HL-60/S4 treated with retinoic acid at 250 ng/mL for 4 days and 3 days (cell line): ENCODE data around the gene SERHL2.
"Not testable (repeated sequence)": the region's sequence is repeated elsewhere in the genome, so short reads cannot be mapped to it uniquely, and the experiment has no call there.

Experiments
- in situ Hi-C: fragments of 300-500 bp; cut with MboI; formaldehyde crosslinking; loops from 2 replicates; pipeline ENCODE4 v1.7.0; 2022; ENCODE audit warnings: low sequenced_read_pairs

SERHL2 gene

DNA sequence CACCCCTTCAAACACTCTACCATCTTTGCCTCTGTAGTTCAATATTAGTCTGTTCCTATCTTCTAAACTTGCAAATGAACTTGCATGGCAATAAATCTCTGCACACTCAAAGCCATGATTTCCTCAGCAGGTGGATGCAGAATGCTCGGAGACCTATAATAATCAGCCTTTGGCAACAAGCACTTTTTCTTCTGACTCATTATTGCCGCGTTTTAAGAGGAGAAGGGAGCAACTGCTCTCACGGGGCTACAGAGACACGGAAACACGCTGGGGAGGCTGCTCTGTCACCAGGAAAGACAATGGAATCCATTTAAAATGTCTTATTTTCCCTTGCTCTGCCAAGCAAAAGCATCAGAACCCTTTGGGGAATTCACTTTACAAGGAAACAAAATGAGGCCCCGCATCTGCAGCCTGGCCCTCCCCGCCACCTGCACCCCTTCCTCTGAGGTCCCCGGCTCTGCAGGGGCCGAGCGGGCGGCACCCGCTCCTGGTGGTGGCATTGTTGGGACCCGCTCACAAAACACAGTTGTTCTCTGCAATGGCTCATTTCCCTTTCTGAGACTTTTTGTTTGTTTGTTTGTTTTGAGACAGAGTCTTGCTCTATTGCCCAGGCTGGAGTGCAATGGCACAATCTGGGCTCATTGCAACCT is 18.5 kb upstream of the SERHL2 start:
- in situ Hi-C loops: not testable (repeated sequence)

- in situ Hi-C loops: no loop called here
Observed at GRCh38 chr22:42536166-42536565, 17.6 kb upstream of the SERHL2 start.

- in situ Hi-C loops: not testable (repeated sequence)
Observed at GRCh38 chr22:42536634-42537033, 17.1 kb upstream of the SERHL2 start.

- in situ Hi-C loops: not testable (repeated sequence)
Observed at GRCh38 chr22:42537199-42537831, 16.4 kb upstream of the SERHL2 start.

DNA sequence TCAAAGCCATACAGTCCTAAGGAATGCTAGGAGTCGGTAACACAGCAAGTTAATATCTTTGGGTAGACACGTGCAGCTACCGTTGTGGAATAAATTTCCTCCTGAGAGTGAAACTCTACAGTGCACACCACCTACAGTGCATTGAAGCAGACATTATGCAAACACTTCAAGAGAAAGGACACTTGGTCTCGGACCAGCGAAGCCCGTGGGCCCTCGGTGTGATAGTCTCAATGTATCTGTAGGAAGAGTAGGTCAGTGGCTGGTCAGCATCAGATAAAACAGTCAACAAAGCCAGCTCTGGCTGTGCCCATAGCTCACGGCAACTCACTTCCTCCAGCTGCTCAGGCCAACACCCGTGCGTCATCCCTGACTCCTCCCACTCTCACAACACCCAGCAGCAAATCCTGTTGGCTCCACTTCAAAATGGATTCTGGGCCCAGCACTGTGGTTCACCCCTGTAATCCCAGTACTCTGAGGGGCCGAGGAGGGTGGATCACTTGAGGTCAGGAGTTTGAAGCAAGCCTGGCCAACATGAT is 14.5 kb upstream of the SERHL2 start:
- in situ Hi-C loops: not testable (repeated sequence)

DNA sequence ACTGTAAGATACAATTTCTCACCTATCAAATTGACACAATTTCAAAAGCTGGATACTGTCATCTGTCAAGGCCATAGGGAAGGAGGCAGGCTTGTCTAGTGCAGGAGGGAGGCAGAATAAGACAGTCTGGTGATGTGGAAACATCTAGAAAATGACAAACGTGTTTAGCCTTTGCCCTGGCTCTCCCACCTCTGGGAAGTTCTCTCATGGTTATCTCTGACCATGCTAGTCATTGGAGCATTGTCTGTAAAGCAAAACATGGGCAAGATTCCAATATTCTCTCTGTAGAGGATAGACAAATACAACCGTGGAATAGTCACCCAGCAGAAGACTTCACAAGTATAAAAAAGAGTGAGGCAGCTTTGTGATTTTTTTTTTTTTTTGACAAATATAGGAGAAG is 9.1 kb upstream of the SERHL2 start:
- in situ Hi-C loops: no loop called here

- in situ Hi-C loops: no loop called here
Observed at GRCh38 chr22:42547562-42547961, 6.2 kb upstream of the SERHL2 start.

GRCh38 chr22:42548126-42548525 is 5.6 kb upstream of the SERHL2 start:
- in situ Hi-C loops: not testable (repeated sequence)

DNA sequence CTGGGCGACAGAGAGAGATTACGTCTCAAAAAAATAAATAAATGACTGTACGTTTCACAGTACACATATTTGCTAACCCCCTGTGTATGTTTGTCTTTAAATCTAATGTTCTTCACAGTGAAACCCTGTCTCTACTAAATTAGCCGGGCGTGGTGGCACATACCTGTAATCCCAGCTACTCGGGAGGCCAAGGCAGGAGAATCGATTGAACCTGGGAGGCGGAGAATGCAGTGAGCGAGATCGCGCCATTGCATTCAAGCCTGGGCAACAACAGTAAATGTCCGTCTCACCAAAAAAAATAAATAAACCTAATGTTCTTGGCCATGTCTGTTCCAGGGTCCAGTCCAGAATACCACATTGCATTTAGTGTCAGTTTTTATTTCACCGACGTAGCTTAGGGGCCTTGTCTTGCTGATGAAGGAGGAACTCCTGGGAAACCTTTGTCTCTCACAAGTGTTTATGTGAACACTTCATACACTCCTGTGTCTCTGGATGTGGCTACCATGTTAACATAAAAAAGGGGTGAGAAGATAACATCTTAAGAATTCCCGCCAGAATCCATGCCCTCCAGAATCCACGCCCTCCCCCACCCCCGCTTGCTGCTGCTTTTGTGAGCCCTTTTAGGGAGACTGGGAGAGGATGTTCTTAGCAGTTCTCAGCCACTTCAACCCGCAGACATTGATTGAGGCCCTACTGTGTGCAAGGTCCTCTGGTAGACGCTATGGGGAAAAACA is 5.0 kb upstream of the SERHL2 start:
- in situ Hi-C loops: no loop called here

DNA sequence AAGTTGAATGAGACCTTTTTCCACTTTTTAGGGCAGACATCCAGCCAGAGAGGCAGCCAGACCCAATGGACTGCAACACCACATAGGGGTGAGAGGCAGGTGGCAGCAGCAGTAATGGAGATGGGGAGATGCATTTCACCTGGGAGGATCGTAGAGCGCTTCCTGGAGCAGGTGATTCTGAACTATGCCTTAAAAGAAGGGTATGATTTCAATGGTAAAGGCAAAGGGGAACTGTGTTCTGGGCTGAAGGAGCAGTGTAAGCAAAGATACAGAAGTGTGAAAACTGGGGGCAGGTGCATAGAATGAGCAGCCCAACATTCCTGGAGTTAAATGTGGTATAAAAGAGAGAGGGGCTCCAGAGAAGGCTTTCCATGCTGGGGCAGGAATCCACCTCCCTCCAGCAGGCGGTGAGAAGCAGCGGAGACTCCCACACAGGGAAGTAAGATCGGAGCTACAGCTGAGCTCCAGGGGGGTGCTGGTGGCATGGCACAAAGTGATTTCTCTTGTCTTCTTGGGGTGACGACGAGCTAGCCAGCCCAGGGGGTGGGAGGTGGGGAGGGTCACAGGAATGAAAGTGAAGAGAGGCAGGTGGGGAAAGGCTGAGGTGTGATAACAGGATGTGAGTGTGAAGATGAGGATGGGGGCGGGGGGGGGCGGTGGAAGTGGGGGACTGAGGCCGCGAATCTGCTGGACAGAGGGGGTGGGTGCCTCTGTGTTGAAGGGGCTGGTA is 4.3 kb upstream of the SERHL2 start:
- in situ Hi-C loops: no loop called here

GRCh38 chr22:42552294-42552647 is 1.5 kb upstream of the SERHL2 start:
- in situ Hi-C loops: not testable (repeated sequence)

DNA sequence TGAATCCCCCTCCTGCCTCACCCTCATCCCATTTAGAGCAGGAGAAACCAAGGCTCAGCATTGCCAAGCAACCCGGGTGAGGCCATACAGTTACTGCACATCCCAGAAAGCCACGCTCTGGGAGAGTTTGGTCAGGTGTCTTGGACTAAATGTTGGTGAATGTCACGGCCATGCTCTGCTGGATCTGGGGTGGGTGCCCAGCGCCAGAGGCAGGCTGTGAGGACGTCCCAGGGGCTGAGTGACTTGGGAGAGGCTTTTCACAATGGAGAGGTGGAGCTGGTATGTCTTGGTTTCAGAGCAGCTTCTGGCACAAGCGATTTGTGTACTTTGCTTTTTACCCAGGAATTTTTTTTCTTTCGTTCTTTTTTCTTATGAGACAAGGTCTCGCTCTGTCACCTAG is 6.6 kb downstream of the SERHL2 start:
- in situ Hi-C loops: no loop called here

DNA sequence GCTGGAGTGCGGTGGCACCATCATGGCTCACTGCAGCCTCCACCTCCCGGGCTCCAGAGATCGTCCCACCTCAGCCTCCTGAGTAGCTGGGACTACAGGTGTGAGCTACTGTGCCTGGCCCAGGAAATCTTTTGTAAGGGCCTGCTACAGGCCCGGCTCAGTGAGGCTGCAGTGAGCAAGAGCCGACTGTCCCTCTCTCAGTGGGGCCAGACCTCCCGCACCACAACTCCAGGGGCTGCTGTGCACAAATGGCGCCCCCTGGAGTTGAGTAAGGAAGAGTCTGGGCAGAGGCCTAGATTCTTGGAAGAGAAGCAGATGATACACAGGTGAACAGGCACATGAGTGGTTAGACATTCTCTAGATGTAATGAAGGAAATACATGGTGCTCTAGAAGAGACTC is 7.0 kb downstream of the SERHL2 start:
- in situ Hi-C loops: no loop called here

- in situ Hi-C loops: no loop called here
Observed at GRCh38 chr22:42561856-42562255, 8.1 kb downstream of the SERHL2 start.

- in situ Hi-C loops: no loop called here
Observed at GRCh38 chr22:42562279-42562678, 8.5 kb downstream of the SERHL2 start.

GRCh38 chr22:42562684-42563083 is 8.9 kb downstream of the SERHL2 start:
- in situ Hi-C loops: no loop called here

GRCh38 chr22:42563943-42564342 is 10.2 kb downstream of the SERHL2 start:
- in situ Hi-C loops: not testable (repeated sequence)

DNA sequence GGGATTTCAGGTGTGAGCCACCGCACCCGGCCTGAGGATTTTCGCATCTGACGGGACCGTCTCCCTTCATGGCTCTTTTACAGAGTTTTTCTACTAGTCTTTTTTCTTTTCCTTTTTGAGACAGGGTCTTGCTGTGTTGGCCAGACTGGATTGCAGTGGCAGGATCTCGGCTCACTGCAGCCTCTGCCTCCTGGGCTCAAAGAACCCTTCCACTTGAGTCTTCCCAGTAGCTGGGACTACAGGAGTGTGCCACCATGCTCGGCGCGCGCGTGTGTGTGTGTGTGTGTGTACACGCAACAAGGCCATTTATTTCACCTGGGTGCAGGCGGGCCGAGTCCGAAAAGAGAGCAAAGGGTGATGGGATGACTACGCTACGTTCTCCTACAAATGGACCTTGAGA is 10.9 kb downstream of the SERHL2 start:
- in situ Hi-C loops: no loop called here

GRCh38 chr22:42565956-42566355 is 12.2 kb downstream of the SERHL2 start:
- in situ Hi-C loops: no loop called here

GRCh38 chr22:42567950-42568349 is 14.2 kb downstream of the SERHL2 start:
- in situ Hi-C loops: not testable (repeated sequence)

- in situ Hi-C loops: not testable (repeated sequence)
Observed at GRCh38 chr22:42570580-42570979, 16.8 kb downstream of the SERHL2 start.
